Skeletal muscle satellite cell (primary cell): Measurements from ENCODE around the gene ACYP2.
"Not testable (repeated sequence)": the region's sequence is repeated elsewhere in the genome, so short reads cannot be mapped to it uniquely, and the experiment has no call there.

Source experiments
- H3K27me3 ChIP-seq: 2 replicates; pipeline ENCODE4 v1.7.0; 2013; ENCODE audit warnings: low read length; ENCODE audit not compliant: control insufficient read depth, insufficient read depth
- H3K36me3 ChIP-seq: 2 replicates; pipeline ENCODE4 v1.7.0; 2013; ENCODE audit warnings: mild to moderate bottlenecking, control low read depth, low read length; ENCODE audit not compliant: insufficient read depth
- H3K4me1 ChIP-seq: 2 replicates; pipeline ENCODE4 v1.7.0; 2013; ENCODE audit warnings: low read length; ENCODE audit not compliant: control insufficient read depth, insufficient read depth
- H3K4me2 ChIP-seq: 2 replicates; pipeline ENCODE4 v1.7.0; 2013; ENCODE audit warnings: mild to moderate bottlenecking, low read length
- H3K4me3 ChIP-seq: 2 replicates; pipeline ENCODE4 v1.7.0; 2013; ENCODE audit warnings: low read length
- H3K9ac ChIP-seq: 2 replicates; pipeline ENCODE4 v1.7.0; 2013; ENCODE audit warnings: mild to moderate bottlenecking, low read depth, low read length, moderate library complexity
- H3K9me3 ChIP-seq: replicated peaks from 2 replicates; pipeline ENCODE4 v1.7.0; 2013; ENCODE audit warnings: mild to moderate bottlenecking, control low read depth, low read length

The ACYP2 gene

GRCh38 chr2:54083445-54083844 is 32.0 kb upstream of the ACYP2 start:
- Histone ChIP-seq H3K9ac (no peak overlapping the region), H3K9me3 (no peaks in the 10 kb centered on the region), H3K4me2 (no peak overlapping the region), H3K4me3 (no peak overlapping the region), H3K27me3 (no peaks in the 10 kb centered on the region), H3K36me3 (no peaks in the 10 kb centered on the region), H3K4me1 (peaks cover 2% of the 10 kb centered on the region)

- Histone ChIP-seq H3K4me2 (no peak overlapping the region), H3K36me3 (no peaks in the 10 kb centered on the region), H3K9ac (no peak overlapping the region), H3K4me1 (peaks cover 2% of the 10 kb centered on the region), H3K4me3 (no peak overlapping the region), H3K27me3 (no peaks in the 10 kb centered on the region), H3K9me3 (no peaks in the 10 kb centered on the region)
These were observed 30.8 kb upstream of the ACYP2 start for GRCh38 chr2:54084600-54084999.

- Histone ChIP-seq H3K9me3 (no peaks in the 10 kb centered on the region), H3K4me2 (no peak overlapping the region), H3K36me3 (no peaks in the 10 kb centered on the region), H3K4me1 (peaks cover 2% of the 10 kb centered on the region), H3K9ac (no peak overlapping the region), H3K4me3 (no peak overlapping the region), H3K27me3 (no peaks in the 10 kb centered on the region)
These were observed 30.3 kb upstream of the ACYP2 start for GRCh38 chr2:54085069-54085468.

GRCh38 chr2:54086157-54086556 is 29.3 kb upstream of the ACYP2 start:
- Histone ChIP-seq H3K36me3 (no peaks in the 10 kb centered on the region), H3K9me3 (no peaks in the 10 kb centered on the region), H3K9ac (no peak overlapping the region), H3K4me2 (no peak overlapping the region), H3K4me3 (no peak overlapping the region), H3K27me3 (no peaks in the 10 kb centered on the region), H3K4me1 (peaks cover 2% of the 10 kb centered on the region)

- H3K4me3 ChIP-seq, result no peak overlapping the region
- H3K4me1 ChIP-seq, result peaks cover 2% of the 10 kb centered on the region
- no peaks in the 10 kb centered on the region for H3K27me3 ChIP-seq
- no peak overlapping the region for H3K9ac ChIP-seq
- H3K4me2 ChIP-seq, result no peak overlapping the region
- no peaks in the 10 kb centered on the region for H3K36me3 ChIP-seq
- no peaks in the 10 kb centered on the region for H3K9me3 ChIP-seq
These were observed 27.2 kb upstream of the ACYP2 start for GRCh38 chr2:54088191-54088634.

- no peak overlapping the region for H3K9ac ChIP-seq
- H3K9me3 ChIP-seq, result no peaks in the 10 kb centered on the region
- no peaks in the 10 kb centered on the region for H3K36me3 ChIP-seq
These were observed 26.7 kb upstream of the ACYP2 start for GRCh38 chr2:54088719-54089118.

GRCh38 chr2:54090521-54091117 is 24.8 kb upstream of the ACYP2 start:
- no peak overlapping the region for H3K4me3 ChIP-seq
- no peak overlapping the region for H3K4me2 ChIP-seq
- no peaks in the 10 kb centered on the region for H3K9me3 ChIP-seq
- no peaks in the 10 kb centered on the region for H3K27me3 ChIP-seq
- no peaks in the 10 kb centered on the region for H3K4me1 ChIP-seq
- H3K9ac ChIP-seq, result no peak overlapping the region
- H3K36me3 ChIP-seq, result no peaks in the 10 kb centered on the region

More at GRCh38 chr2:54088719-54089118, 26.7 kb upstream of the ACYP2 start:
- H3K4me2 ChIP-seq, result no peak overlapping the region
- H3K4me1 ChIP-seq, result no peaks in the 10 kb centered on the region
- no peaks in the 10 kb centered on the region for H3K27me3 ChIP-seq
- H3K4me3 ChIP-seq, result no peak overlapping the region

GRCh38 chr2:54092940-54093339 is 22.5 kb upstream of the ACYP2 start:
- H3K9me3 ChIP-seq, result no peaks in the 10 kb centered on the region
- H3K4me3 ChIP-seq, result no peak overlapping the region
- no peak overlapping the region for H3K4me2 ChIP-seq
- H3K4me1 ChIP-seq, result no peaks in the 10 kb centered on the region
- no peaks in the 10 kb centered on the region for H3K27me3 ChIP-seq
- no peaks in the 10 kb centered on the region for H3K36me3 ChIP-seq
- H3K9ac ChIP-seq, result no peak overlapping the region

- not testable (repeated sequence) for H3K4me1 ChIP-seq, H3K27me3 ChIP-seq
These were observed 20.0 kb upstream of the ACYP2 start for GRCh38 chr2:54095406-54095805.

GRCh38 chr2:54096141-54096540 is 19.3 kb upstream of the ACYP2 start:
- H3K4me1 ChIP-seq, H3K9me3 ChIP-seq, H3K36me3 ChIP-seq, H3K4me3 ChIP-seq, H3K9ac ChIP-seq, H3K4me2 ChIP-seq, H3K27me3 ChIP-seq: not testable (repeated sequence)

More at GRCh38 chr2:54095406-54095805, 20.0 kb upstream of the ACYP2 start:
- not testable (repeated sequence) for H3K9ac ChIP-seq, H3K36me3 ChIP-seq, H3K4me3 ChIP-seq, H3K4me2 ChIP-seq, H3K9me3 ChIP-seq

- H3K4me1 ChIP-seq, result no peaks in the 10 kb centered on the region
- no peak overlapping the region for H3K4me3 ChIP-seq
- H3K9me3 ChIP-seq, result no peaks in the 10 kb centered on the region
- H3K36me3 ChIP-seq, result no peaks in the 10 kb centered on the region
- no peak overlapping the region for H3K4me2 ChIP-seq
- H3K27me3 ChIP-seq, result no peaks in the 10 kb centered on the region
- H3K9ac ChIP-seq, result no peak overlapping the region
These were observed 18.3 kb upstream of the ACYP2 start for GRCh38 chr2:54097124-54097523.

- no peaks in the 10 kb centered on the region for H3K27me3 ChIP-seq
- no peak overlapping the region for H3K4me3 ChIP-seq
- no peak overlapping the region for H3K9ac ChIP-seq
- peaks cover 11% of the 10 kb centered on the region for H3K4me1 ChIP-seq
- no peak overlapping the region for H3K4me2 ChIP-seq
- H3K9me3 ChIP-seq, result no peaks in the 10 kb centered on the region
- H3K36me3 ChIP-seq, result no peaks in the 10 kb centered on the region
These were observed 16.0 kb upstream of the ACYP2 start for GRCh38 chr2:54099370-54099769.
